Hepatocyte (in vitro differentiated cells): ENCODE data around the gene EHBP1L1. TPM values are rescaled to one million over a fixed set of nuclear protein-coding genes. Genes with fewer than 3 reads are reported as not detected.

Experiments used
- DNase-seq: peaks from one replicate; pipeline ENCODE4 v3.0.0-alpha.2; 2016; ENCODE audit warnings: low spot score
- H2AFZ ChIP-seq: fragments of 200-600 bp; sonication (generic); 2 replicates; pipeline ENCODE4 v1.6.0; 2016; ENCODE audit warnings: antibody characterized with exemption, mild to moderate bottlenecking
- H3K27ac ChIP-seq: fragments of 200-600 bp; sonication (generic); 2 replicates; pipeline ENCODE4 v1.5.1; 2016; ENCODE audit warnings: mild to moderate bottlenecking
- H3K27me3 ChIP-seq: fragments of 200-600 bp; sonication (generic); 2 replicates; pipeline ENCODE4 v1.6.1; 2016
- H3K36me3 ChIP-seq: fragments of 200-600 bp; sonication (generic); replicated peaks from 2 replicates; pipeline ENCODE4 v1.5.1; 2016; ENCODE audit warnings: low read depth; ENCODE audit not compliant: insufficient read depth
- H3K4me1 ChIP-seq: fragments of 200-600 bp; sonication (generic); 2 replicates; pipeline ENCODE4 v1.5.1; 2016; ENCODE audit warnings: mild to moderate bottlenecking, moderate library complexity; ENCODE audit not compliant: insufficient read depth
- H3K4me2 ChIP-seq: fragments of 200-600 bp; sonication (generic); 2 replicates; pipeline ENCODE4 v1.6.0; 2016
- H3K4me3 ChIP-seq: fragments of 200-600 bp; sonication (generic); 2 replicates; pipeline ENCODE4 v1.5.1; 2016; ENCODE audit warnings: mild to moderate bottlenecking
- H3K79me2 ChIP-seq: fragments of 200-600 bp; sonication (generic); 2 replicates; pipeline ENCODE4 v1.6.0; 2017; ENCODE audit warnings: mild to moderate bottlenecking
- H3K9me2 ChIP-seq: fragments of 200-600 bp; sonication (generic); replicated peaks from 2 replicates; pipeline ENCODE4 v1.6.0; 2017; ENCODE audit warnings: mild to moderate bottlenecking; ENCODE audit not compliant: insufficient read depth
- H3K9me3 ChIP-seq: fragments of 200-600 bp; sonication (generic); 2 replicates; pipeline ENCODE4 v1.5.1; 2016; ENCODE audit warnings: low read depth, mild to moderate bottlenecking
- H4K20me1 ChIP-seq: fragments of 200-600 bp; sonication (generic); 2 replicates; pipeline ENCODE4 v1.6.0; 2016; ENCODE audit warnings: mild to moderate bottlenecking; ENCODE audit not compliant: insufficient read depth, poor library complexity, severe bottlenecking
- CTCF ChIP-seq: fragments of 200-600 bp; sonication (generic); IDR thresholded peaks from 2 replicates; pipeline ENCODE4 v1.5.1; 2016; ENCODE audit warnings: antibody characterized with exemption, mild to moderate bottlenecking; ENCODE audit not compliant: poor library complexity
- EZH2 ChIP-seq: fragments of 200-600 bp; sonication (generic); IDR thresholded peaks from 2 replicates; pipeline ENCODE4 v1.6.1; 2016; ENCODE audit warnings: antibody characterized with exemption, mild to moderate bottlenecking, borderline replicate concordance
- EZH2phosphoT487 ChIP-seq: fragments of 200-600 bp; sonication (generic); IDR thresholded peaks from one replicate; pipeline ENCODE4 v1.6.1; 2018; ENCODE audit warnings: antibody characterized with exemption, mild to moderate bottlenecking, low read depth, moderate library complexity; ENCODE audit not compliant: unreplicated experiment, severe bottlenecking
- WGBS: methylation state at CpG from one replicate; pipeline ENCODE4 v1.1.6; 2016; ENCODE audit warnings: low lambda C conversion rate; ENCODE audit errors: missing lambda C conversion rate; 5-methylcytosine and 5-hydroxymethylcytosine counted together
- polyA plus RNA-seq: library from polyadenylated mRNA; unstranded; fragments of >200 nt; fragmentation: Nextera tagmentation; extraction: Ambion mirVana; gene quantifications from 2 replicates; pipeline ENCODE4 v1.2.1, GENCODE V29; 2016
- total RNA-seq: library from RNA; depleted of rRNA; stranded (reverse); fragments of >200 nt; gene quantifications from 2 replicates; pipeline ENCODE4 v1.2.3, GENCODE V29; 2014

Gene EHBP1L1
- total and polyA plus RNA-seq, 2 experiments from 2014 or later, result 12.5 to 20.9 TPM

- DNase-seq, result no peak
- Histone ChIP-seq H3K36me3 (no peaks in the 10 kb centered on the region), H3K27ac (no peak overlapping the region), H4K20me1 (no peaks in the 10 kb centered on the region), H3K4me2 (no peak overlapping the region), H3K4me1 (no peaks in the 10 kb centered on the region), H3K9me2 (no peaks in the 10 kb centered on the region), H3K4me3 (no peak overlapping the region), H3K27me3 (no peaks in the 10 kb centered on the region), H2AFZ (no peak overlapping the region), H3K9me3 (no peaks in the 10 kb centered on the region), H3K79me2 (no peaks in the 10 kb centered on the region)
- TF ChIP-seq CTCF, result no peak
- TF ChIP-seq EZH2phosphoT487, result no peak
- no peak for TF ChIP-seq EZH2
- 97% methylated on average over 14 of the region's 14 CpGs for WGBS
Measured at GRCh38 chr11:65629579-65629978, 53.7 kb downstream of the EHBP1L1 start.

GRCh38 chr11:65630215-65630614 is 54.4 kb downstream of the EHBP1L1 start:
- Histone ChIP-seq H2AFZ (no peak overlapping the region), H3K9me3 (no peaks in the 10 kb centered on the region), H3K9me2 (no peaks in the 10 kb centered on the region), H3K4me3 (no peak overlapping the region), H3K27me3 (no peaks in the 10 kb centered on the region), H3K4me1 (no peaks in the 10 kb centered on the region), H3K27ac (no peak overlapping the region), H3K36me3 (no peaks in the 10 kb centered on the region), H4K20me1 (no peaks in the 10 kb centered on the region), H3K79me2 (no peaks in the 10 kb centered on the region), H3K4me2 (no peak overlapping the region)
- DNase-seq, result no peak
- WGBS, result 94% methylated on average over 10 of the region's 11 CpGs
- TF ChIP-seq CTCF, result no peak
- TF ChIP-seq EZH2, result no peak
- TF ChIP-seq EZH2phosphoT487, result no peak

GRCh38 chr11:65633390-65634108 is 57.7 kb downstream of the EHBP1L1 start:
- no peak for DNase-seq
- no peaks in the 10 kb centered on the region for H3K79me2 ChIP-seq
- H3K9me3 ChIP-seq, result no peaks in the 10 kb centered on the region
- H3K27ac ChIP-seq, result no peak overlapping the region
- 94% methylated on average over 20 of the region's 20 CpGs for WGBS
- no peaks in the 10 kb centered on the region for H4K20me1 ChIP-seq
- TF ChIP-seq EZH2phosphoT487 (no peak), EZH2 (no peak), CTCF (no peak)
- no peak overlapping the region for H2AFZ ChIP-seq
- H3K4me2 ChIP-seq, result no peak overlapping the region
- no peaks in the 10 kb centered on the region for H3K36me3 ChIP-seq
- no peaks in the 10 kb centered on the region for H3K27me3 ChIP-seq
- H3K4me1 ChIP-seq, result no peaks in the 10 kb centered on the region
- H3K9me2 ChIP-seq, result no peaks in the 10 kb centered on the region
- no peak overlapping the region for H3K4me3 ChIP-seq

- WGBS, result 94% methylated on average over 14 of the region's 14 CpGs
- Histone ChIP-seq H2AFZ (no peak overlapping the region), H3K36me3 (no peaks in the 10 kb centered on the region)
Measured at GRCh38 chr11:65634109-65634436, 58.2 kb downstream of the EHBP1L1 start.

More at GRCh38 chr11:65634109-65634436, 58.2 kb downstream of the EHBP1L1 start:
- no peaks in the 10 kb centered on the region for H3K27me3 ChIP-seq
- H3K9me3 ChIP-seq, result no peaks in the 10 kb centered on the region
- no peak for TF ChIP-seq CTCF
- no peak for TF ChIP-seq EZH2
- TF ChIP-seq EZH2phosphoT487, result no peak
- no peak overlapping the region for H3K4me3 ChIP-seq
- no peak overlapping the region for H3K27ac ChIP-seq
- DNase-seq, result no peak
- H3K79me2 ChIP-seq, result no peaks in the 10 kb centered on the region
- H4K20me1 ChIP-seq, result no peaks in the 10 kb centered on the region
- H3K4me2 ChIP-seq, result no peak overlapping the region
- H3K4me1 ChIP-seq, result no peaks in the 10 kb centered on the region
- no peaks in the 10 kb centered on the region for H3K9me2 ChIP-seq
